Motor neuron (in vitro differentiated cells): ENCODE results near the gene PTRH1. TPM values are rescaled to one million over a fixed set of nuclear protein-coding genes. Genes with fewer than 3 reads are reported as not detected.

ENCODE experiments used
- ATAC-seq, 8 experiments: fragments of 200-7000 bp; cut with Tn5 transposase; replicated peaks in 6 of 8; 2 replicates each; pipeline ENCODE4 v1.8.0; 2021; ENCODE audit warnings: mild to moderate bottlenecking in 8 of 8, moderate library complexity in 8 of 8
- H3K27ac ChIP-seq, 2 donors: fragments of 250-450 bp; sonication (Bioruptor Pico); 2 replicates each; pipeline ENCODE4 v1.9.0; 2021; ENCODE audit warnings: antibody characterized with exemption in 2 of 2, mild to moderate bottlenecking in 2 of 2, moderate library complexity in 1 of 2
- H3K4me1 ChIP-seq, 2 donors: fragments of 250-450 bp; sonication (Bioruptor Pico); replicated peaks in 1 of 2; 2 replicates each; pipeline ENCODE4 v1.6.1; 2021; ENCODE audit warnings: antibody characterized with exemption in 2 of 2, mild to moderate bottlenecking in 2 of 2, moderate library complexity in 1 of 2
- H3K4me3 ChIP-seq, 5 donors: fragments of 250-450 bp; sonication (Bioruptor Pico); 2 replicates each; pipeline ENCODE4 v1.9.0; 2021; ENCODE audit warnings: antibody characterized with exemption in 5 of 5, mild to moderate bottlenecking in 5 of 5, moderate library complexity in 4 of 5
- WGBS, 10 experiments: fragments of 450-650 bp; shearing (Covaris generic); methylation state at CpG; one replicate each; pipeline ENCODE4 v1.0.0; 2022; 5-methylcytosine and 5-hydroxymethylcytosine counted together
- in situ Hi-C, 9 experiments: fragments of 400-800 bp; cut with MboI; loops; one replicate each; pipeline ENCODE4 v1.15.0; 2021; ENCODE audit warnings: low sequenced_read_pairs in 9 of 9, low pct_unique_long_range_greater_than_20kb in 2 of 9; ENCODE audit not compliant: unreplicated experiment in 9 of 9
- total RNA-seq, 8 experiments: library from RNA; unstranded; fragments of 300-600 nt; gene quantifications; 2 replicates each; pipeline versions ENCODE4 v1.2.3 to v1.2.4, GENCODE V29; 2022

The PTRH1 gene
- total RNA-seq, 8 experiments from 2014 or later: 6.1 to 48.9 (median 11.5) TPM

GRCh38 chr9:127753622-127754021, 38.2 kb upstream of the PTRH1 start:
- Histone ChIP-seq H3K27ac (peak overlapping the region; percentile 80 to 94), H3K4me1 (peaks cover 2 to 14% of the 10 kb centered on the region in 2 donors), H3K4me3 (peak overlapping the region; percentile 61 to 93 (median 73))
- peak in 6 of 8 experiments; percentile 0 to 6 (median 0) for ATAC-seq
- in situ Hi-C loops: no loop called here
- WGBS, 10 experiments: 0 to 100% (median 11%) methylated on average over 1 to 4 of the region's 8 CpGs; no CpG with 5 or more reads in 6 of the 10 experiments

- in situ Hi-C loops: no loop called here
- H3K27ac ChIP-seq: no peak overlapping the region
- WGBS, 10 experiments: 18 to 83% methylated on average over 1 to 3 of the region's 8 CpGs; no CpG with 5 or more reads in 8 of the 10 experiments
- peak overlapping the region; percentile 61 to 93 (median 73) for H3K4me3 ChIP-seq
- peaks cover 2 to 14% of the 10 kb centered on the region in 2 donors for H3K4me1 ChIP-seq
- ATAC-seq: no peak
Measured at GRCh38 chr9:127753148-127753547, 37.7 kb upstream of the PTRH1 start.

- Histone ChIP-seq H3K4me3 (no peak overlapping the region), H3K4me1 (peaks cover 2 to 14% of the 10 kb centered on the region in 2 donors), H3K27ac (no peak overlapping the region)
- ATAC-seq: peak in 3 of 8 experiments; percentile 49 to 65 (median 57)
- WGBS, 10 experiments: 0 to 61% (median 21%) methylated on average over 1 to 8 of the region's 10 CpGs
- in situ Hi-C loops: no loop called here
Measured at GRCh38 chr9:127751269-127752054, 36.0 kb upstream of the PTRH1 start.

- Histone ChIP-seq H3K4me1 (peaks cover 2 to 14% of the 10 kb centered on the region in 2 donors), H3K27ac (no peak overlapping the region), H3K4me3 (no peak overlapping the region)
- no peak for ATAC-seq
- WGBS, 10 experiments: 80 to 92% (median 89%) methylated on average over 2 to 22 of the region's 26 CpGs; no CpG with 5 or more reads in 5 of the 10 experiments
- in situ Hi-C loops: loop anchor here in 1 of 9 experiments (25.0 kb wide), 1 partner anchor 162 kb away; no protein-coding TSS in a partner anchor
Measured at GRCh38 chr9:127749090-127749787, 33.8 kb upstream of the PTRH1 start.

- Histone ChIP-seq H3K27ac (no peak overlapping the region), H3K4me3 (no peak overlapping the region), H3K4me1 (peaks cover 10 to 12% of the 10 kb centered on the region in 2 donors)
- in situ Hi-C loops: loop anchor here in 1 of 9 experiments (25.0 kb wide), 1 partner anchor 160 kb away; no protein-coding TSS in a partner anchor
- 20 to 100% (median 65%) methylated on average over 2 to 12 of the region's 15 CpGs for WGBS, 10 experiments
- ATAC-seq: no peak
Measured at GRCh38 chr9:127746959-127747569, 31.6 kb upstream of the PTRH1 start.

GRCh38 chr9:127744398-127745110, 29.1 kb upstream of the PTRH1 start:
- no peak overlapping the region for H3K4me3 ChIP-seq
- in situ Hi-C loops: loop anchor here in 1 of 9 experiments (25.0 kb wide), 1 partner anchor 157 kb away; no protein-coding TSS in a partner anchor
- ATAC-seq: no peak
- H3K27ac ChIP-seq: no peak overlapping the region
- 100% methylated on average over 5 of the region's 19 CpGs; no CpG with 5 or more reads in 9 of the 10 experiments for WGBS, 10 experiments
- peaks cover 19 to 20% of the 10 kb centered on the region in 2 donors for H3K4me1 ChIP-seq

- Histone ChIP-seq H3K4me3 (peak overlapping the region; percentile 21 to 35 (median 27)), H3K4me1 (peaks cover 19 to 20% of the 10 kb centered on the region in 2 donors), H3K27ac (peak overlapping the region; percentile 63 to 74)
- in situ Hi-C loops: loop anchor here in 1 of 9 experiments (25.0 kb wide), 1 partner anchor 155 kb away; no protein-coding TSS in a partner anchor
- peak; percentile 55 to 87 (median 83) for ATAC-seq
- 0 to 26% (median 4%) methylated on average over 2 to 18 of the region's 33 CpGs; no CpG with 5 or more reads in 2 of the 10 experiments for WGBS, 10 experiments
Measured at GRCh38 chr9:127742435-127743088, 27.1 kb upstream of the PTRH1 start.

GRCh38 chr9:127741831-127742434, 26.5 kb upstream of the PTRH1 start:
- WGBS, 10 experiments: 0 to 53% (median 0%) methylated on average over 1 to 15 of the region's 38 CpGs; no CpG with 5 or more reads in 4 of the 10 experiments
- ATAC-seq: peak in 7 of 8 experiments; percentile 8 to 70 (median 59)
- H3K27ac ChIP-seq: peak overlapping the region; percentile 63 to 74
- peaks cover 19 to 20% of the 10 kb centered on the region in 2 donors for H3K4me1 ChIP-seq
- in situ Hi-C loops: loop anchor here in 1 of 9 experiments (25.0 kb wide), 1 partner anchor 155 kb away; no protein-coding TSS in a partner anchor
- peak overlapping the region; percentile 21 to 35 (median 27) for H3K4me3 ChIP-seq

GRCh38 chr9:127739614-127740330, 24.3 kb upstream of the PTRH1 start:
- Histone ChIP-seq H3K4me3 (no peak overlapping the region), H3K27ac (no peak overlapping the region), H3K4me1 (peaks cover 27 to 28% of the 10 kb centered on the region in 2 donors)
- in situ Hi-C loops: loop anchor here in 3 of 9 experiments (5.0 to 25.0 kb wide), 3 partner anchors 43 to 185 kb away; no protein-coding TSS in a partner anchor
- WGBS, 10 experiments: 40 to 69% (median 62%) methylated on average over 1 to 4 of the region's 19 CpGs; no CpG with 5 or more reads in 7 of the 10 experiments
- ATAC-seq: no peak

GRCh38 chr9:127738666-127739065, 23.2 kb upstream of the PTRH1 start:
- H3K4me3 ChIP-seq: no peak overlapping the region
- 70 to 100% (median 85%) methylated on average over 1 to 9 of the region's 13 CpGs; no CpG with 5 or more reads in 4 of the 10 experiments for WGBS, 10 experiments
- in situ Hi-C loops: loop anchor here in 3 of 9 experiments (5.0 to 25.0 kb wide), 3 partner anchors 44 to 186 kb away; no protein-coding TSS in a partner anchor
- H3K4me1 ChIP-seq: peaks cover 29 to 31% of the 10 kb centered on the region in 2 donors
- ATAC-seq: no peak
- H3K27ac ChIP-seq: no peak overlapping the region
